Hepatocyte (in vitro differentiated cells): ENCODE measurements around the gene ZFR2.

Source experiments
- EZH2 ChIP-seq: fragments of 200-600 bp; sonication (generic); IDR thresholded peaks from 2 replicates; pipeline ENCODE4 v1.6.1; 2016; ENCODE audit warnings: antibody characterized with exemption, mild to moderate bottlenecking, borderline replicate concordance
- EZH2phosphoT487 ChIP-seq: fragments of 200-600 bp; sonication (generic); IDR thresholded peaks from one replicate; pipeline ENCODE4 v1.6.1; 2018; ENCODE audit warnings: antibody characterized with exemption, mild to moderate bottlenecking, low read depth, moderate library complexity; ENCODE audit not compliant: unreplicated experiment, severe bottlenecking
- TF ChIP-seq, protein P1 (sequence below): fragments of 200-600 bp; sonication (generic); IDR thresholded peaks from 2 replicates; pipeline ENCODE4 v1.5.1; 2016; ENCODE audit warnings: antibody characterized with exemption, mild to moderate bottlenecking; ENCODE audit not compliant: poor library complexity

DNA sequence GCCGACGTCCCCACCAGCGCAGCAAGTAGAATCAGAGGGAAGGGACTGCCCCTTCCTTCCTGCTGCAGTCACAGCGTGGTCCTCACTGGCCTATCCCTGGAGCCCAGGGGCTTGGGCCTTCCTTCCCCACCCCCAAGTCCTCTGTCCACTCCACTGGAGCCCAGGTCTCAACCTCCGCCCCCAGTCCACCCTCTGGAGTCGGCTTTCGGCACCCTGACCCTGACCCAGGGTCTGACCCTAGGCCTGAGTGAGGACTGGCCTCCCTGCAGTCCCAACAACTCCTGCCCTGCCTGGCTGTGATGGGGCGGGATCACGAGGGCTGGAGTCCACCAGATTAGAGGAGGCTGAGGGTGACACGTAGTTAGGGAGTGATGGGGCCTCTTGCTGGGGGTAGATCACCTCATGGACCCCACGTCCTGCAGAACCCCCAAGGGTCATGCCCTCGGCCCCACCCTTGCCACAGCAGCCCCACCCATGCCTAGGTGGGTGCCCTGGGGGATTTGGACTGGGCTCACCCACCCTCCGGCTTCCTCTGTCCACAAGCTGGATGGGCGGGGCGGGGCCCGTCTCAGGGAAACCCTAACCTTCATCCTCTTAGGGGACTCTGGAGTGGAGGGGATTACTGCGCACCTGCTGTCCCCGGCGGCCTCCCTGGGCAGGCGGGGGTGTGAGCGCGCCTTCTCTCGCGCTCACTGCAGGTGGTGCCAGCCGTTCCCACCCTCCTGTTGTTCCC, 100.7 kb downstream of the ZFR2 start:
- TF ChIP-seq, protein P1, sequence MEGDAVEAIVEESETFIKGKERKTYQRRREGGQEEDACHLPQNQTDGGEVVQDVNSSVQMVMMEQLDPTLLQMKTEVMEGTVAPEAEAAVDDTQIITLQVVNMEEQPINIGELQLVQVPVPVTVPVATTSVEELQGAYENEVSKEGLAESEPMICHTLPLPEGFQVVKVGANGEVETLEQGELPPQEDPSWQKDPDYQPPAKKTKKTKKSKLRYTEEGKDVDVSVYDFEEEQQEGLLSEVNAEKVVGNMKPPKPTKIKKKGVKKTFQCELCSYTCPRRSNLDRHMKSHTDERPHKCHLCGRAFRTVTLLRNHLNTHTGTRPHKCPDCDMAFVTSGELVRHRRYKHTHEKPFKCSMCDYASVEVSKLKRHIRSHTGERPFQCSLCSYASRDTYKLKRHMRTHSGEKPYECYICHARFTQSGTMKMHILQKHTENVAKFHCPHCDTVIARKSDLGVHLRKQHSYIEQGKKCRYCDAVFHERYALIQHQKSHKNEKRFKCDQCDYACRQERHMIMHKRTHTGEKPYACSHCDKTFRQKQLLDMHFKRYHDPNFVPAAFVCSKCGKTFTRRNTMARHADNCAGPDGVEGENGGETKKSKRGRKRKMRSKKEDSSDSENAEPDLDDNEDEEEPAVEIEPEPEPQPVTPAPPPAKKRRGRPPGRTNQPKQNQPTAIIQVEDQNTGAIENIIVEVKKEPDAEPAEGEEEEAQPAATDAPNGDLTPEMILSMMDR: no peak
- no peak for TF ChIP-seq EZH2
- no peak for TF ChIP-seq EZH2phosphoT487
